T-helper 2 cell (primary cell): ENCODE results near the gene CHD5.

Experiments
- DNase-seq, 5 experiments: peaks; one replicate each; pipeline versions ENCODE4 v3.0.0 to v3.0.0-alpha.2; 2012 to 2022

Gene CHD5

DNA sequence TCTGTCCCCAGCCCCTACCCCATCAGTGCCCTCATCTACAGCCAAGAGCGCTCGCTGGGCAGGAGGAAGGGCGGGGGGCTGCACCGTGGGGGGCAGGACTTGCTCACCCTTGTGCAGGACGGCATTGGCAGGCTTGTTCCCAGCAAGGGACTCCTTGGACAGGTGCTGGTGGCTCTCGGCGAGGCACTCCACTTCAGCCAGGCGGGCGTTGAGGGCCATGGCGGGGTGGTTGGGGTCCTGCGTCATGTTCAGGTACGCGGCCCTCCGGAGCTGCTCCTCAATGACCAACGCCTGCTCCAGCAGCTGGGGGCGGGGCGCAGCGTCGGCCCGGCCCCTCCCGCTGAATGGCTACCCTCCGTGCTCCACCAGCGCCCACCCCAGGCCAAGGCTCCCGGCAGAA is 70.4 kb downstream of the CHD5 start:
- DNase-seq = peak in 1 of 5 experiments; percentile 5

DNA sequence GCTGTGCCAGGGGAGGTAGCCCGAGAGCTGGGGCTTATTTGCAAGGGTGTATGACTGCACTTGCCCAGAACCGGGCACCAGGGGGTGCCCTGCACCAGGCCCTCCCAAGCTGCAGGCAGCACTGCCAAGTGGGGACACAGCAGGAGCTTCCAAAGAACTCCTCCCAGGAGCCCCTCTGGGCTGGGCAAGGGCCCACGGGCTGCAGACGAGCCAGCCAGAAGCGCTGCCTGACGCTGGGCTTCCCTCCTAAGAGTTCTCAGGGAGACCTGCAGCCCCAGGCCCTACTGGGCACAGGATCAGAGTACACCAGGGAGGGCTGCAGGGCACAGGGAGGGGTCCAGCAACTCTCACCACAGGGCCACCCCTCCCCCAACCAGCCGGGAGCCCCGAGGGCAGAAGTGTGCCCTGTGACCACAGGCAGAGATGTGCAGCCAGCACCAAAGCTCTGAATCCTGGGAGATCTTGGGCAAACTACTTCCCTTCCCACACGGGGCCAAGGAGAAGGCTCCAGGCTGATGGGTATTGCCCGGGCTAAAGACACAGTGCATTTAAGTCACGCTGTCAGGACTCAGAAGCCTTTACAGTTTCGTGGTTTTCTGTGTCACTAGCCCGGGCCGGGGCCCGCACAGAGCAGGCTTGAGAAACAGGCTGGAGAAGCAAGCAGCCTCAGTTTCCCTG is 71.0 kb downstream of the CHD5 start:
- peak in 2 of 5 experiments; percentile 7 to 59 for DNase-seq

DNA sequence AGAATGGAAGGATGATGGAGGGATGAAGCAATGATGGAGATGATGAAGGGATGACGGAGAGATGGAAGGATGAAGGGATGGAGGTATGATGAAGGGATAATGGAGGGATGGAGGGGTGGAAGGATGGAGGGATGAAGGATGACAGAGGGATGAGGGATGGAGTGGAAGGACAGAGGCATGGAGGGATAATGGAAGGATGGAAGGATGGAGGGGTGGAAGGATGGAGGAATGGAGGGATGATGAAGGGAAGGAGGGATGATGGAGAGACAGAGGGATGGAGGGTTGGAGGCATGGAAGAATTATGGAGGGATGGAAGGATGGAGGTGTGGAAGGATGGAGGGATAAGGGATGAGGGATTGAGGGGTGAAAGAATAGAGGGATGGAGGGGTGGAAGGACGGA is 71.6 kb downstream of the CHD5 start:
- no peak for DNase-seq

DNA sequence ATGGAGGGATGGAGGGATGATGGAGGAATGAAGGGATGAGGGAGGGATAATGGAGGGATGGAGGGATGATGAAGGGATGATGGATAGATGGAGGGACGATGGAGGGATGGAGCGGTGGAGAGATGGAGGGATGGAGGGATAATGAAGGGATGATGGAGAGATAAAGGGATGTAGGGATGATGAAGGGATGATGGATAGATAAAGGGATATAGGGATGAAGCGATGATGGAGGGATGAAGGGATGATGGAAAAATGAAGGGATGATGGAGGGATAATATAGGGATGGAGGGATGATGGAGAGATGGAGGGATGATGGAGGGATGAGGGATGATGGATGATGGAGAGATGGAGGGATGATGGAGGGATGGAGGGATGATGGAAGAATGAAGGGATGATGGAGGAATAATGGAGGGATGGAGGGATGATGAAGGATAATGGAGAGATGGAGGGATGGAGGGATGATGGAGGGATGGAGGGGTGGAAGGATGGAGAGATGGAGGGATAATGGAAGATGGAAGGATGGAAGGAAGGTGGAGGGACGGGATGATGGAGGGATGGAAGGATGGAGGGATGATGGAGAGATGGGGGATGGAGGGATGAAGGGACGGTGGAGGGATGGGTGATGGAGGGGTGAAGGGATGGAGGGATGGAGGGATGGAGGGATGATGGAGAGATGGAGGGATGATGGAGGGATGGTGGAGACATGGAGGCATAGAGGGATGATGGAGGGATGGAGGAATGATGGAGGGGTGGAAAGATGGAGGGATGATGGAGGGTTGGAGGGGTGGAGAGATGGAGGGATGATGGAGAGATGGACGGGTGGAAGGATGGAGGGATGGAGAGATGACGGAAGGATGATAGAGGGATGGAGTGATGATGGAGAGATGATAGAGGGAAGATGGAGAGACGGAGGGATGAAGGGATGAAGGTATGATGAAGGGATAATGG is 72.4 kb downstream of the CHD5 start:
- no peak for DNase-seq

DNA sequence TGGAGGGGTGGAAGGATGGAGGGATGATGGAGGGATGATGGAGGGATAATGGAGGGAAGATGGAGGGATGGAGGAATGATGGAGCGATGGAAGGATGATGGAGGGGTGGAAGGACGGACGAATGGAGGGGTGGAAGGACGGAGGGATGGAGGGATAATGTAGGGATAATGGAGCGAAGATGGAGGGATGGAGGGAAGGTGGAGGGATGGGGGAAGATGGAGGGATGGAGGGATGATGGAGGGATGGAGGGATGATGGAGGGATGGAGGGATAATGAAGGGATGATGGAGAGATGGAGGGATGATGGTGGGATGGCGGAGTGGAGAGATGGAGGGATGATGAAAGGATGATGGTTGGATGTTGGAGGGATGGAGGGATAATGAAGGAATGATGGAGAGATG is 73.1 kb downstream of the CHD5 start:
- no peak for DNase-seq

DNA sequence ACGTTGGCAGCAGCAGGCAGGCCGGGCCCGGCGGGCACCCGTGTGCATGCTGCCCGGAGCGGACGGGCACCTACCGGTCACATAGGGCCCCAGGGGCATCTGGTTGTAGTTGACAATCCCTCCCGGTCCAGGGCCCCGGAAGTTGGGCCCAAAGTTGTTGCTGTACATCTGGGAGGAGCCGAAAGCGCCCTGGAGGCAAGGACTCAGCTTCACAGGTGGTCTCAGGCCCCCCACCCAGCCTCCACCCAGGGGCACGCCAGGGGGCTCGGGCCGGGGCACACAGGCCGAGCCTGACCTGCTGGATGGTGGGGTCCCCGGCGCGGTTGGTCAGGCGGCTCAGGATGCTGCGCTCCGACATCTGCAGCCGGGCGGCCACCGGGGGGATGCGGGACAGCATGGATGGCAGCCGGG is 73.8 kb downstream of the CHD5 start:
- DNase-seq = peak in 1 of 5 experiments; percentile 7

DNA sequence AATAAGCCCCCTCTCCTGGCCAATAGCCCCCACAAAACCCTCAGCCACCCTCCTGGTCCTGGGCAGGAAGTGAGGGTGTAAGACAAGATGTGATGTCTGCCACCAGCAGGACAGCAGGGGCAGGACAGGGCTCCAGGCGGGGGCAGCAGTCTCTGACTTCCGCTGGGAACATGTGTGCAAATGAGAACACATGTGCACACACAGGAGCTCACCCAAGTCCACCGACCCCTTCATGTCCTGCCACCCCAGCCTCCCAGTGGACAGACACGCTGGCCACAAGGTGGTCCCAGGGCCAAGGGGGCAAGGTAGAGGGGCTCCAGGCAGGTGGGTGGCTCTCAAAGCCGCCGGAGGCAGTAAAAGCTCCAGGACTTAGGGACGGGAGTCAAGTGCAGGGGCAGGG is 74.4 kb downstream of the CHD5 start:
- peak in 1 of 5 experiments; percentile 0 for DNase-seq

DNA sequence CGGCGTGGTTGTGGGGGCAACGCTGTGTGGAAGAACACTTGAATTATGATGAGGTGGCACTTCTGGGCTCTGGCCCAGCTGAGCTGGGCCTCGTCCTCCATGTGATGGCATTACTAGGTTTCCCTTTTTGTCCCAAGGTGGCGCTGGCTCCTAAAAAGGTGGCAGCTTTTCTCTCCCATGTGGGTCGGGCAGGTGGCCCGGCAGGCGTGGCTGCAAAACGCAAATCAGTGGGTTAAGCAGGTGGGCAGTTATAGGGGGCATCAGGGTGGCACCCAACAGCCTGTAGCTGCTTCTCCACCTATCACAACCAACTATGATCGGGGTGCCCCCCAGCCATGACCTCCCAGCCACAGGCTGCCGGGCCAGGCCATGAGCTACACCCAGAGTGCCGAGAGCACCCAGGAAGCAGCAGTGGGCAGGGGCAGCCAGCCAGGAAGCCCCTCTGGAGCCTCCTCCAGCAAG is 74.9 kb downstream of the CHD5 start:
- DNase-seq = peak in 1 of 5 experiments; percentile 1

DNA sequence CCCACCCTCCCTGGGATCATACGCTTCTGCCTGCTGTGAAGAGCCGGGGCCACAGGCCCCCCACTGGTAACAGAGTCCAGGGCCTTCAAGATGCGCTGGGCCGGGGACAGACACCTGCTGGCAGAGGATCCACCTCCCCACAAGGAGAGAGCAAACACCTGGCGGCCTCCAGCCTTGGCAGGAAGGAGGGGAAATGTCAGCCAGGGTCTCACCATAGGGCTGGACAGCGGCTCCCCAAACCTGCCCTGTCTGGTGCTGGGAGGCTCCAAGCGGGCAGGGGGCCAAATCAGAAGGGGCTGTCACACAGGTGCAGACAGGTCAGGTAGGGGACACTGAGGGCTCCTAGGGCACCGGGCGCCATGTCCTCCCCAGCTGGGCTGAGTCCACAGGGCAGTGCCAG is 75.5 kb downstream of the CHD5 start:
- peak in 1 of 5 experiments; percentile 2 for DNase-seq

DNA sequence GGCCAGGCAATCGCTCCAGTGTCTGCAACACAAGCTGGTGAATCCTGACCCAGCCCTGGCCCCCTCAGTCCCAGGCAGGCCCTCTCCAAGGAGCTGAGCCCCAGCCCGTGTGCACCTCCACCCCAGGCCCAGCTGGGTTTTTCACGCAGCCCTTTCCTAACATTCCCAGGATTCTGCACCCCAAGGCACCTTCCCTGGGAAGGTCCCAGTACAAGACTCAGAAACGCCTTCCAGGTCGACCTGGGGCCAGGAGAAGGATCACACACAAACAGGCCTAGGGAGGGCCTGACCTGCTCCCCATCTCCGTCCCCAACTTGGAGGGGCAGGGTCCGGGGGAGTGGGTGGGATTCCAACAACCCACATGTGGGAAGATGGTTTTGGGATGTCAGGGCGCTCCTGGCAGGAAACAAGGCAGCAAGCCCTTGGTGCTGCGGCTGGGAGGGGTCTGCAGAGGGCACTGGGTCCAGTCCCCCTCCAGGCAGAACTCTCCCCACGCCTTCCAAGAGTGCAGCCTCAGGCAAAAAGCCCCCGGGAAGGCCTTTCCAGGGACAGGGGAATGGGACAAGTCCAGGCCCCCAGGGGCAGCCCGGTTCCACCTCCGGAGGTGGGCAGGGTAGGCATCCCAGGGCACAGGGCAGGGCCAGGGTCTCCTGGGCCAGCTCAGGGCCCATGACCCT is 76.1 kb downstream of the CHD5 start:
- no peak for DNase-seq

DNA sequence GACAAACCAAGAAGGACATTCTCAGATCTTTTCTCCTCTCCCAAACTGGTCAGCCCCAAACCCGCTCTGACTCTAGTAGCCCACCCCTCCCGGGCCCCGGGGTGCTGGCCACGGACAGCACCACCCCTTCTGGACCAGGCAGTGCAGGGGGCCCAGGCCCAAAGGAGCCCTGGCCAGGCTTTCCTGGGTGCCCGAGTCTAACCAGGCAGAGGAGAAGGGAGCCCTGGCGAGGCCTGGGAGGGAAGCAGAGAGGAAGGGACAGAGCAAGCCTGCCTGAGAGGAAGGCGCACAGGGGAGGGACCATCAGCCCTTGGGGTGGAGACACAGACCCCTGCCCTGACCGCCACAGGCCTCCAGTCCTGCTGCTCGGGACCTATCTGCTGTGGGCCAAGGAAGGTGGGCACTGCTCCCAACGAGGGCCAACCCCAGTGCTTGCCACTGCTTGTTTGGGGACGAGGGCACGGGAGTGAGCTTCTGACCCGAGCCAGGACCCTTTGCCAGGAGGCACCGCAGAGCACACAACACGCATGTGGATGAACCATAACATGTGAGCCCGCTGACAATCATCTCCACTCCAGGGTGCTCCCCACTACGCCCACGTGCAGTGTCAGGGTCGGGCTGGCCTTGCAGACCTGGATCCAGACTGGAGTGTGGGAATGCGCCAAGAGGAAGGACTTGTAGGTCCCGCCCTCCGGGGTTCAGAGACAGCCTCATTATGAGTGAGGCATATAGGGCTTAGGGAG is 76.8 kb downstream of the CHD5 start:
- DNase-seq = no peak

DNA sequence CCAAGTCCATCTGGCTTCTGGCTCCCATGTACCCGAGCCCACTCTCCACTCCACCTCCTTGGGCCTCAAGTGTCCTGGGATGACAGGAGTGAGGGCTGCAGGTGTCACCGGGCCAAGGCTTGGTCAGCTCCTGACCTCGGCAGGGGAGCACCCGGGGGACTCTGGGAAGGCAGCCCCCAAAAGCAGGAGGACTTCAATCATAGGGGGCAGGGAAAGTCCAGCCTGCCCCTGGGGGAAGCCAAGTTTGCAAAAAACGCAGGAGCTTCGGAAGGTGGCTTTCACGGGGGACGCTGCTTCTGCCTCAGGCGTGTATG is 77.6 kb downstream of the CHD5 start:
- no peak for DNase-seq

DNA sequence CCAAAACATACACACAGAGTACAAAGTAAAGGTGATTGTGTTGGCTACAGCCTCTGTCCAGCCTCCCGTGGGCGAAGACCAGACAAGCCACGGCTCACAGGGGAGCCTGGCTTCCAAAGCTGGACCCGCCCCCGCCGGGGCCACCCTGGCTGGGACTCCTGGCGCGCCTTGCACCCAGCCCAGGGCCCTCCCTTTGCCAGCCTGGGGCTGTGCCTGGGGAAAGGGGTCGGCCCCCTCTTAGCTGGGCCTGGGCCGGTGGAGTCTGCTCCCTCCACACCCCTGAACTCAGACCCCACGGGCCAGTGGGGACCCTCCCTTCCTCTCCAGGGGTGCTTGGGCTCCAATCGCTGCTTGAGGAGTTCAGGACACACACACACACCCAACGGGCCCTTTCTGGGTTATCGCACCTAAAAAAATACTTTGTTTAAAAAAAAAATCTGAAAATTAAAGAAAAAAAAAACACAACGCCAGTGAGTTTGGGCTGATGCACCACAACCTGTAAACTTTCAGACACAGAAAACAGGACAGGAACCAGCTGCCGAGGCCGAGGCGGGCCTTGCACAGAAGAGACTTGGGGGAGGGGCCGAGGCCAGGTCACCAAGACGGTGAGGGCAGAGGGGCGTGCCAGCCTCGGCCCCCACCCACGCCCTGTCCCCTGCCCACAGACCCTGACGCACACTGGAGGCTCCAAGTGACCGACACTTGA is 78.1 kb downstream of the CHD5 start:
- peak in 1 of 5 experiments; percentile 45 for DNase-seq

DNA sequence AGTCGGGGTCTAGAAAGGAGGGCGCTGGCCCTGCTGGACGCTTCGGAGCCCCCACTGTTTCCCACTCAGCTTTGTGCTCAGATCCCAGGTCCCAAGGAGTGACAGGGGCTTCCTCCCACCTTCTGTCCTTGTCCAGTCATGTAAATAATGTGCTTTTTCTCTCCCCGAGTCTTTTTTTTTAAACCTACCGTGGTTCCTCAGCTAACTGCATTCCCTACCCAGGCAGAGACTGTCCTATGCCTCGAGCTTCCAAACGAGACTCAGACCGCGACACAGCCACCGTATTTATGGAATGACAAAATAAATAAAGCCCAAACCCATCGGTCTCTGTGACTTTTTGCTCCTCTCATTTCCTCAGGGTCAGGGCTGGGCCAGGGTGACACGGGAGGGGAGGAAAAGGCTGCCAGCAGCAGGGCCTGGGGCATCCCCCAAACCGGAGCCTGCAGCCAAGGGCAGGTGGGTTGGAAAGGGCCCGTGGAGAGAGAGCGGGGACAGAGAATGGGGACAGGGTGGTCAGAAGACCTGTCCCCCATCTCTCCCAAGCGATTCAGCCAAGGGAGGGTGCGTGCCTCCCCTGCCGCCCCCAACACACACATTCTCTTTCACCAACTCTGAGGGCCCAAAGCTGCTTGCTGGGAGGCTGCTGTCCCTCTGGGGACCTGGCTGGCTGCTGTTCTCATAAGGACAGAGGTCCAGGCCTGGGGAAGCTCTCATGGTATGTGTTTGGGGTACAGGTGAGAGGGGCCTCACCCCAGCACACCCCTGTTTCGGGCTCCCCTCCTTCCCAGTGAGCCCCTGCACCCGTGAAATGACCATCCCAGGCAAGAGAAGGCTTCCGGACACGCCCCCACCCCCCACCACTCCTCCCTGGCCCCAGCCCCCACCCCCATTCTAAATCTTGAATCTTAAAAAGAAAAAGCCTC is 79.0 kb downstream of the CHD5 start:
- peak in 1 of 5 experiments; percentile 50 for DNase-seq

DNA sequence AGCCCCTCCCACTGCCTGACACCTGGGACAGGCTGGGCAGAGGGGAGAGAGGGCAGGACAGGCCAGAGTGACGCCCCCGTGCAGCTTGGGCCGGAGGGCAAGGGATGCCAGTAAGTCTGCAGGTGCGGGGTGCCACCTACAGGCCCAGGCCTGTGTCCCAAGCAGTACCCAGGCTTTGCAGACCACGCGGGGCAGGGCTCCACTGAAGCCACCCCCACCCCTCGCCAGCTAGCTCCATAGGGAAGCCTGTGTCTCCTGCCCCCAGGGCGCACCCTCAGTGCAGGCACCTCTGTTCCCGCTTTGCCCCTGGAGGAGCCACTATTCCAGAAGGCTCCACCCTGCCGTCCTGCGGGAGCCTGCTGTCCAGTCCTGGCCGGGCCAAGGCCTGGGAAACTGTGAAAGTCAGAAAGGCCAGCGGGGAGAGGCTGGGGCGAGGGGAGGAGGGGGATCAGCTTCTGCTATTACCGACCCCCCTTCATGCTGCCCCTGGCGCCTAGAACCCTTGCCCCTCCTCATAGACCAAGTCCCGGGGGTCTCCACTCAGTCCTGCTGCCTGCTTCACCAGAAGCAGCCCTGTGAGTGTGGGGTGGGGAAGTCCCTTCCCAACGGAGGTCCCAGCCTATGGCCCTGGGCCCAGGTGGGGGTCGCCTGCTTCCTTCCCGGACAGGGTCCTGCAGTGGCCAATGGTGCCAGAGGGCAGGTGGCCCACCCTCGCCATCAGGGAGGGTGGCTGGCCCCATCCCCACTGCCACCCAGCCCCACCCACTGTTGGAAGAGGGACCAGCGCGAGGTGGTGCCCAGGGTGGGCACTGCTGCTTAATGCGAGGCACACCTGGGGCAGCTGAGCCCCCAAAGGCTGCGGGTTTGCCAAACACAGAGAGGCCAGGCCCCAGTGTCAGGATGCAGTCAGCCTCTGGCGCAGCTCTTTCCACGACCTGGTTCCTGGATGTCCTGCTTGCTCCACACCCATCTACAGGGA is 80.0 kb downstream of the CHD5 start:
- DNase-seq = peak in 1 of 5 experiments; percentile 52

DNA sequence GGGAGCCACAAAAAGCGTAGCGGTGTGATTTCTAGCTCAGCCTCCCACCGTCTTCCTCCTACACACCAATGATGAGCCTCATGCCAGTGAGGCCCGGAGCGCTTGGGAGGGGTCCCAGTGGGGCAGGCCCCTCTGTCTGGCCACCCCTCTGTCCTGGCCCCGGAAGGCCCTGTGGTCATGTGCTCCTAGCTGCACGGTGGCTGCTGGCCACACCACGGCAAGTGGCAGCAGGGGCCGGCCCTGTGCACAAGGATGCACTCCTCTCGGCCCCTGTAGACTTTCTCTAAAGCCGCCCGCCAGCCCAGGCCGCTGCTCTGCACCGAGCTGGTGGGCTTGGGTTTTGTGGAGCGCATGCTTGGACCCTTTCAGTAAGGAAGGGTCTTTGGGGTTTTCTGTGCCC is 80.8 kb downstream of the CHD5 start:
- DNase-seq = no peak

DNA sequence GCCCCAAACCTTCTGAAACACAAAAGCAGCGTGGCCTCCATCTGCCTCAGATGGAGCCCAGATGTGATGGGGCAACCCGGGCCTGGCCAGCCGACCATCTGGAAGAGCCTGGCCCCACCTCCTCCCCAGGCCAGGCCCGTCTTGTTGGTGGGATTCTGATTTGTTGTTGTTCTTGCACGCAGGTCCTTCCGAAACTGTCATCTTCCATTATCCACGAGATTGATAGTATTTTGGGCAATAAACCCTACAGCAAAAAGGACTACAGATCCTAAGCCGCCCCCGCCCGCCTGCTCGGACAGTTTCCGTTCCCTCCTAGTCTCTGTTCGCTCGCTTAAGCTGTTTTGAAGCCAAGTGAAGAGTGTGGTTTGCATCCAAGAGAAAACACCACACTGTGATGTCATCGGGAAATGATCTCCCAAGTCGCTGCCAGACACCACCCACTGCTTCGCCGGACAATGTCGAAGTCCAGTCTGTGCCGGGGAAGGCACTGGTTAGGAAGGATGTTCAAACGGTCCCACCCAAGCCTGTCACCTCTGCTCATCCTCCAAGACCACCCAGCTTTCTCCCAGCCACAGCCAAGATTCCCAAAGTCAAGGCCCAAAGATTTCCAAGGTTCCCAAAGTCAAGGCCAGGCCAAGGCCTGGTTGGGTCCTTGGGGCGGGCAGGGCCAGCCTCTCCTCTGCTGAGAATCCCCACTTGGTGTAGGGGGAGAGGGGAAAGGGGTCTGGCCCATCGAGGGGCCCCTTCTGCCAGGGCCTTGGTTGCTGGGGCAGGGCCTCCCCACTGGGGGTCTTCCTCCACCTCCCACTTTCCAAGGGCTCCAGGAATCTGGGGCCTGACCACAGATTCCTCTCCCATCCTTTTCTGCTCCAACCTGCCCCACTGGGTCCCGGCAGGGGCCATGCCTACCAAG is 81.6 kb downstream of the CHD5 start:
- DNase-seq = no peak

DNA sequence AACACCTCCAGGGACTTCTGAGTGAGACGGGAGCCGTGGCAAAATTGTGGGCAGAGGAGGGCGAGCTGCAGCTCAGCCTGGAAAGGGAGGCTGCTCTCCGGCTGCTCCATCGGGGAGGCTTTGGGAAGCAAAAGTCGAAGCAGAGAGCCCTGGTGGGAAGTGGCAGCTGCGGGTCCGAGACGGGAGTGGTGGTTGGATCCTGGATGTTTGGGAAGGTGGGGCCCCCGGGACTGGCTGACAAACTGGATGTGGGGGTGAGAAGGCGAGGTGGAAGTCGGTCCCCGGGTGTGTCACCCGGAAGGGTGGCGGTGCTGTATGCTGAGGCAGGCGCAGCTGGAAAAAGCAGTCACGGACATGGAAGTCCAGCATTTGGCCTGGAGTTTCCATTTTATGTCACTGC is 82.3 kb downstream of the CHD5 start:
- peak in 1 of 5 experiments; percentile 1 for DNase-seq
